Subcutaneous adipose tissue (tissue), 4 donors: ENCODE measurements around the gene TTLL10. TPM values are rescaled to one million over a fixed set of nuclear protein-coding genes. Genes with fewer than 3 reads are reported as not detected.

ENCODE experiments used
- total RNA-seq, 4 donors: library from RNA; depleted of rRNA; stranded (reverse); fragments of >200 nt; gene quantifications; one replicate each; pipeline ENCODE4 v1.1.0, GENCODE V29; 2016
- TF ChIP-seq, protein P1 (sequence below): fragments of 450-650 bp; IDR thresholded peaks from one replicate; pipeline ENCODE4 v1.5.1; 2016; ENCODE audit warnings: low read depth, mild to moderate bottlenecking, control low read depth, antibody characterized with exemption, moderate library complexity

Gene TTLL10
- total RNA-seq, 4 donors from 2014 or later: 0.19 TPM; not detected in 3

DNA sequence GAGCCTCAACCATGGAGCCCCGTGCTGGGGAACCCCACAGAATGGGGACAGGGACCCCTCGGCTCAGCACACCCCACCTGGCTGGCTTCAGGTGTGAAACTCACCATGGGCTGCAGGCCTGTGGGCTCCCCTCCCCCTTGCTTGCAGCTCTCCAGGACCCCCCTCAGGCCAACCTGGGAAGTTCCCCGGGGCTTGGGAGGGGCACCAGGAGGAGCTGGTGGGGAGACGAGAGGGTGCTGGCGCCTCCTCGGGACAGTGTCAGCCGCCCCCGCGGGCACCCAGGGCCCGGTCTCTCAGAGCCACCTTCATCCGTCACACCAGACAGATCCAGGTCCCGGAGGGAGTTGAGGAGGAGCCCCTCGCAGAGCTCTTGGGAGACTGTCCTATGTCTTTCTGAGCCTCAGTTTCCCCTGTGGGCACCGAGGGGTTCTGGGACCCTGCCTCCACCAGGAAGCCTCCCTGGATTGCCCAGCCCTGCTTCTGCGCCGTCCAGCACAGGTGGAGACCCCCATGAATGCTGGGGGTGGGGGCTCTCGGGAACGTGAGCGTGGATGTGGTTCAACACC lies 33.4 kb downstream of the TTLL10 start:
- TF ChIP-seq, protein P1, sequence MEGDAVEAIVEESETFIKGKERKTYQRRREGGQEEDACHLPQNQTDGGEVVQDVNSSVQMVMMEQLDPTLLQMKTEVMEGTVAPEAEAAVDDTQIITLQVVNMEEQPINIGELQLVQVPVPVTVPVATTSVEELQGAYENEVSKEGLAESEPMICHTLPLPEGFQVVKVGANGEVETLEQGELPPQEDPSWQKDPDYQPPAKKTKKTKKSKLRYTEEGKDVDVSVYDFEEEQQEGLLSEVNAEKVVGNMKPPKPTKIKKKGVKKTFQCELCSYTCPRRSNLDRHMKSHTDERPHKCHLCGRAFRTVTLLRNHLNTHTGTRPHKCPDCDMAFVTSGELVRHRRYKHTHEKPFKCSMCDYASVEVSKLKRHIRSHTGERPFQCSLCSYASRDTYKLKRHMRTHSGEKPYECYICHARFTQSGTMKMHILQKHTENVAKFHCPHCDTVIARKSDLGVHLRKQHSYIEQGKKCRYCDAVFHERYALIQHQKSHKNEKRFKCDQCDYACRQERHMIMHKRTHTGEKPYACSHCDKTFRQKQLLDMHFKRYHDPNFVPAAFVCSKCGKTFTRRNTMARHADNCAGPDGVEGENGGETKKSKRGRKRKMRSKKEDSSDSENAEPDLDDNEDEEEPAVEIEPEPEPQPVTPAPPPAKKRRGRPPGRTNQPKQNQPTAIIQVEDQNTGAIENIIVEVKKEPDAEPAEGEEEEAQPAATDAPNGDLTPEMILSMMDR: no peak

DNA sequence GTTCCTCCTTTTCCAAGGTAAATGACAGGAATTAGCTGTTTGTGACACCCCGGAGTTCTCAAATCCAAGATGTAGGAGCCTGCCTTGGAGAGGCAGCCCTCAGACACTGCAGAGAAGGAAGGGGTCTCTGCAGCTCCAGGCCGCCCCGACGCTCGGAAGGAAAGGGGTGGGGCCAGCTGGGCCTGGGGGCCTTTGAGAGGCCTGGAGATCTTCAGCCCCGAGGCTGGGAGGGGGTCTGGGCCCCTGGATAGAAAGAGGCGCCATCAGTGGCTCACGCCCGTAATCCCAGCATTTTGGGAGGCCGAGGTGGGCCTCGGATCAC lies 33.9 kb downstream of the TTLL10 start:
- TF ChIP-seq, protein P1: no peak

DNA sequence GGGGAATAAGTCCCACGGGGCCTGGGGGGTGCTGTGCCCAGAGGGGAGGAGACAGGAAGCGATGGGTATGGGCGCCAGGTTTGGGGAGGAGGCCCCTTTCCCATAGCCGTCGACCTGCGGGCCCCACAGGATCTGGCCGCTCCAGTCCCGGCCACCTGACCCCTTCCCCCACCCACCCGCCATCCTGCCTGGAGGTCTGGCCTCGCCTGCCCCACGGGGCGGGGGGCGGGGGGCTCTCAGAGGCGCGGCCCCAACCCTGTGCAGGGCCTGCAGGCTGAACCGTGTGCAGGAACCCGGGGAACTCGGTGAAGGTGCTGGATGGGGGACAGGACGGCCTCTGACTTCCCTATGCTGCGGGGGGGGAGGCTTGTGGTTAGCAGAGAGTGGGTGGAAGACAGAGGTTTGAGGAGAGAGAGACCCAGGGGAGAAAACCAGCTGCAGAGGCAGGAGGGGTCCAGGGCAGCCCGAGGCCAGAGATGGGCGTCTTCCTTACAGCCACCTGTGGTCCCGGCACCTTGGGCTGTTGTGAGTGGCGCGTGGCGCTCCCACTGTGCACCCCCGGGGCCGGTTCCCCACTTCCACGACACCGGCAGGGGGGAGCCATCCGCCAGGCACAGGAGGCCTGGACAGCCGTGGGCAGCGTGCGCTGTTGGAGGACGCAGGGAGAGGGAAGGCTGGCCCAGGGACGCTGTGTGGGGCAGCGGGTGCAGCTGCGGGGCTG lies 35.2 kb downstream of the TTLL10 start:
- TF ChIP-seq, protein P1: no peak

DNA sequence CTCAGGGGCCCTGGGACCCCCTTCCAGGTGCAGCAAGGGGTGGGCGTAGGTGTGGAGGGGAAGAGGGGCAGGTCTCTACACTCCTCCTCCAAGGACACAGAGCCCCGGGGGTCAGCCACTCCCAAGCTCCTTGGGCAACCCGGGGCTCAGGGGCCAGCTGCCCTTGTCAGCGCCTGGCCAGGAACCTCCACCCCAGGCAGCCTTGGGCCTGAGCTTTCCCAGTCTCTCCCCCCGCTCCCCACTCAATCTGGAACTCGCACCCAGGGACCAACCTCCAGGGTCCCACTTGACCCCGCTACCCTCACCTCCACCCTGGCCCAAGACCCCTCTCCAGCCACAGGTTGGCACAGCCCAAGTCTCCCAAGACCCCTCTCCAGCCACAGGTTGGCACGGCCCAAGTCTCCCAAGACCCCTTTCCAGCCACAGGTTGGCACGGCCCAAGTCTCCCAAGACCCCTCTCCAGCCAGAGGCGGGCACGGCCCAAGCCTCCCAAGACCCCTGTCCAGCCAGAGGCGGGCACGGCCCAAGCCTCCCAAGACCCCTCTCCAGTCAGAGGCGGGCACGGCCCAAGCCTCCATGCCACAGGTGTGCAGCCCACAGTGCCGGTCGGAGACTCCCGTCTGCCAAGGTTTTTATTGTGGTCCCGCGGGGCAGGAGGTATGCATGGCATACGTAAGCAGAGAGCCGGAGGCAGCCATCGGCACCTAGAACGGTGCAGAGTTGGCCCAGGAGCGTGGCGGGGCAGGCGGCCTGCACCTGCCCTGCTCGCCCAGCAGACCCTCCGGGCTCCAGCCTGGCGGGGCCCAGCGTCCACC lies 37.3 kb downstream of the TTLL10 start:
- TF ChIP-seq, protein P1: no peak

DNA sequence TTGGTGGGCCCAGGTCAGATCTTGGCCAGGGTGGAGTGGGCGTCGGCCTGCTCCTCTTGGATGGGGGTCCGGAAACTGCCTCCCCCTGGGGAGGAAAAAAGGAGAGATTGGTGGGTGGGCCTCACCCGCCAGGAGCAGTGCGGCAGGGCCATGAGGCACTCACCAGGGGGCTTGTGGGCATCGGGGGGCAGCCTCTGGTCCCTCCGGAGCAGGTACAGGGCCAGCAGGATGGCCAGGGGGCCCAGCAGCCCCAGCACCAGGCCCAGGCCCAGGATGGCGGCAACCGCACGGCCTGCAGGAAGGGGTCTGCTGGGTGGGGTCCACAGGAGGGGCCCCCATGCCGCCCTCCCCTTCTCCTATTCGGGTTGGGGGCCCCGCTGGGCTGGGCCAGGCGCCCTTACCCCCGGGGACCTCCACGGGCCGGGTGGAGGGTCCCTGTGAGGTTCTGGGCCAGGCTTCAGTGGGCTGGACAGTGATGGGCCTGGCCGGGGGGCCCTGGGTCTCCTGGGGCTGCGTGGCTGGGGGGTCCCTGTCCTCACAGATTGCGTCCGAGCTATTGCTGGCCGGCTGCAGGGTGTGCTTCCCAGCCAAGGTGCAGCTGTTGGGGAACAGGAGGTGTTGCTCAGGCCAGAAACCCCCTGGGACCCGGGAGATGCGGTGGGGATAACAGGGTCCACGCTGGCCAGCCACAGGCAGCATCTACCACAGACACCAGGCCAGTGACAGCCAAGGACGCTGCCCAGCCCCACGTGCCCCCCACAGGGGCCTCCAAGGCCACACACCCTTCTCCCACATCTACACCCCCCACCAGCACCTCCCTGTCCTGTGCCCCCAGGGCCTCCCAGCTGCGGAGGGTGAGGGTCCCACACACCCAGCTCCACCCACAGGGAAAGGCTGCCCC lies 38.1 kb downstream of the TTLL10 start:
- TF ChIP-seq, protein P1: no peak

DNA sequence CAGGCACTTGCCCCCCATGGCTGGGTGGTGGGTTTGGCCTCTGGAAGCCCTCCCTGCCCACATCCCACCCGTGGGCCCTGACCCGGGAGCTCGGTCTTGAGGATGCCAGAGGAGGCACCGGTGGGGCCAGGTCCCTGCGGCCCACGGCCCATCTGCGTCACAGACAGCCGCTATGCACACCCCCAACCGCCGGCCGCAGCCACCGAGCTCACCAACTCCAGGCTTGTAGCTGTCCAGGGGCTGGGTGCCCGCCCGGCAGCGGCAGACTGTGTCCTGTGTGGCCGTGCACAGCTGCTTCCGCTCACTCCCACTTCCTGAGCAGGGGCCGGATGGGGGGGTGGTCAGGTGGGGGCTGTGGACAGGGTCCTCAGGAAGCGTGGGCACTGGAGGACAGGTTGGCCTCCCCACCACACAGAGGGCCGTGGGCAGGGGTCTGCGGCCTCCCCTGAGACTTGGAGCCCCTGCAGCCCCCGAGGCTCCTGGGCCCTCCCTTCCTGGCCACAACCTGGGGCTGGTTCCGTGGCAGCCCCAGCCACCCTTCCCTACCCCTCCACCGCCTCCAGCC lies 39.2 kb downstream of the TTLL10 start:
- TF ChIP-seq, protein P1: no peak
